ENCODE results near the gene ALDH1A2.

ALDH1A2 gene

GRCh38 chr15:57943171-57943570 lies 122.3 kb downstream of the ALDH1A2 start:
- Mint-ChIP-seq H3K27me3 (peaks cover 14% of the 10 kb centered on the region), H3K4me1 (no peaks in the 10 kb centered on the region), H3K9me3 (no peaks in the 10 kb centered on the region), H3K4me3 (no peak overlapping the region), H3K27ac (no peak overlapping the region), H3K36me3 (no peaks in the 10 kb centered on the region)
- DNase-seq = no peak
- CTCF ChIA-PET = no interaction called here

GRCh38 chr15:57941816-57942215 lies 123.7 kb downstream of the ALDH1A2 start:
- DNase-seq = no peak
- CTCF ChIA-PET = no interaction called here
- no peak overlapping the region for H3K4me3 Mint-ChIP-seq
- no peaks in the 10 kb centered on the region for H3K36me3 Mint-ChIP-seq
- no peak overlapping the region for H3K27ac Mint-ChIP-seq
- peaks cover 21% of the 10 kb centered on the region for H3K27me3 Mint-ChIP-seq
- no peaks in the 10 kb centered on the region for H3K9me3 Mint-ChIP-seq
- H3K4me1 Mint-ChIP-seq = no peaks in the 10 kb centered on the region

GRCh38 chr15:57932348-57932747 lies 133.2 kb downstream of the ALDH1A2 start:
- no peaks in the 10 kb centered on the region for H3K4me1 Mint-ChIP-seq
- CTCF ChIA-PET = no interaction called here
- DNase-seq = no peak
- no peaks in the 10 kb centered on the region for H3K9me3 Mint-ChIP-seq
- H3K27ac Mint-ChIP-seq = no peak overlapping the region
- H3K27me3 Mint-ChIP-seq = peaks cover 28% of the 10 kb centered on the region
- H3K36me3 Mint-ChIP-seq = no peaks in the 10 kb centered on the region
- H3K4me3 Mint-ChIP-seq = no peak overlapping the region

DNA sequence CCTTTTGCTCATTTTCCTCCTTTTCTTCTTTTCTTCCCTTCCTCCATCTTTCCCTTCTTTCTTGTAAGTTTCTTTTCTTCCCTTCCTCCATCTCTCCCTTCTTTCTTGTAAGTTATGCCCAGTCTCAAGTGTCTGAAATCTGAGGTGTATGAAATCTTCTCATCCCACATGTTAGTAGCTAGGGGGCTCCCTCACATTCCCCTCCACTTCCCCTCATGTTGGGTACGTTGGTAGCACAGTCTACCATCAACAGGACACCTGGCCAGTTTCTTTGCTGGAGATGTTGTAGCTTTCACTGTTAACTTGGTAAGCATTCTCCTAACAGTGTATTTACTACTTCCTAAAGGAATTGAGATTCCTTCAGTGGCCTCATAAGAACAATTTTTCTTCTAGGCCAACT lies 133.9 kb downstream of the ALDH1A2 start:
- Mint-ChIP-seq H3K27ac (no peak overlapping the region), H3K36me3 (no peaks in the 10 kb centered on the region), H3K4me1 (no peaks in the 10 kb centered on the region), H3K27me3 (peaks cover 20% of the 10 kb centered on the region), H3K9me3 (no peaks in the 10 kb centered on the region), H3K4me3 (no peak overlapping the region)
- DNase-seq = no peak
- CTCF ChIA-PET = no interaction called here

GRCh38 chr15:57927091-57927631 lies 138.3 kb downstream of the ALDH1A2 start:
- no peak overlapping the region for H3K4me3 Mint-ChIP-seq
- H3K4me1 Mint-ChIP-seq = no peaks in the 10 kb centered on the region
- H3K36me3 Mint-ChIP-seq = no peaks in the 10 kb centered on the region
- no peaks in the 10 kb centered on the region for H3K9me3 Mint-ChIP-seq
- CTCF ChIA-PET = no interaction called here
- no peak for DNase-seq
- no peak overlapping the region for H3K27ac Mint-ChIP-seq
- H3K27me3 Mint-ChIP-seq = peaks cover 20% of the 10 kb centered on the region

- DNase-seq = no peak
- CTCF ChIA-PET = no interaction called here
- Mint-ChIP-seq H3K9me3 (no peaks in the 10 kb centered on the region), H3K27ac (no peak overlapping the region), H3K4me3 (no peak overlapping the region), H3K27me3 (peaks cover 13% of the 10 kb centered on the region), H3K36me3 (no peaks in the 10 kb centered on the region), H3K4me1 (no peaks in the 10 kb centered on the region)
Observed at GRCh38 chr15:57925650-57926049, 139.9 kb downstream of the ALDH1A2 start.

DNA sequence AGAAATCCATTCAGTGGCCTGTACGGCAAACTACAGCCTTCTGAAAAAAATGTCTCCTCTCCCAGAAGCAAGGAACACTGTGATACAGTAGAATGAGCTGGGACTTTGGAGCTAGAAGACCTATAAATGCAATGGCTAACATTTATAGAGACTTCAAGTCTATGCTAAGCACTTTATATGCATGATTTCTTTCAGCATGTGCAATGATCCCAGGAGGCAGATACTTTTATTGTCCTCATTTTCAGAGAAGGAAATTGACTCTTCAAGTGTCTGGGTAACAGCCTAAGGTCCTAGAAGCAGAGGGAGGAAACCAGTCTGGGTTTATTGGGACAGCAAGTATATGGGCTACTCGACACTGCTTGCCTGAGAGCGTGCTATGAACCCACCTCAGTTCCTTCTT lies 140.9 kb downstream of the ALDH1A2 start:
- Mint-ChIP-seq H3K4me3 (no peak overlapping the region), H3K4me1 (no peaks in the 10 kb centered on the region), H3K36me3 (no peaks in the 10 kb centered on the region), H3K27me3 (peaks cover 10% of the 10 kb centered on the region), H3K27ac (no peak overlapping the region), H3K9me3 (no peaks in the 10 kb centered on the region)
- CTCF ChIA-PET = no interaction called here
- DNase-seq = no peak

GRCh38 chr15:57923750-57924149 lies 141.8 kb downstream of the ALDH1A2 start:
- CTCF ChIA-PET = no interaction called here
- Mint-ChIP-seq H3K27ac (no peak overlapping the region), H3K4me3 (no peak overlapping the region), H3K9me3 (no peaks in the 10 kb centered on the region), H3K4me1 (no peaks in the 10 kb centered on the region), H3K27me3 (peaks cover 10% of the 10 kb centered on the region), H3K36me3 (no peaks in the 10 kb centered on the region)
- DNase-seq = no peak

DNA sequence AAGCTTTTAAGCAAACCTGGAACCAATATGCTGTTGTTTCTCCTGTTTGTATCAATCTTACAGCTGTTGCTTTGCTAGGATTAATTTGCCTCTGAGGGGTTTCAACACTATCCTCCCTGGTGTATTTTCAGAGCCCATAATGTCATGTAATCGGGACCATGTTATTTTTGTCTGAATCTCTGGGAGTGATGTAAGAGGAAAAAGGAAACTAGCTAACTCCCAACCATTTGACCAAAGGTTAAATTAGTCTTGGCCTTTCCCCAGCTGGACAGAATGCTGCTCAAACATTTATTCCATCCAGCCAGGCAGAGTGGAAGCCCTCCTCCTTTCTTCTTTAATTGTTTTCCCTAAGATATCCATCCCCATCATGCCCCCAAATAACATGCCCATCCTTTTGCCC lies 142.2 kb downstream of the ALDH1A2 start:
- H3K4me1 Mint-ChIP-seq = no peaks in the 10 kb centered on the region
- no peak overlapping the region for H3K4me3 Mint-ChIP-seq
- H3K36me3 Mint-ChIP-seq = no peaks in the 10 kb centered on the region
- no peaks in the 10 kb centered on the region for H3K9me3 Mint-ChIP-seq
- CTCF ChIA-PET = interaction anchor here (0.7 kb wide), 1 partner anchor 147 kb away, joined by 3 read pairs; no protein-coding TSS in a partner anchor
- no peak for DNase-seq
- no peak overlapping the region for H3K27ac Mint-ChIP-seq
- H3K27me3 Mint-ChIP-seq = peaks cover 10% of the 10 kb centered on the region

GRCh38 chr15:57922776-57923175 lies 142.7 kb downstream of the ALDH1A2 start:
- H3K4me1 Mint-ChIP-seq = no peaks in the 10 kb centered on the region
- no peaks in the 10 kb centered on the region for H3K36me3 Mint-ChIP-seq
- peaks cover 10% of the 10 kb centered on the region for H3K27me3 Mint-ChIP-seq
- H3K27ac Mint-ChIP-seq = no peak overlapping the region
- no peak overlapping the region for H3K4me3 Mint-ChIP-seq
- H3K9me3 Mint-ChIP-seq = no peaks in the 10 kb centered on the region
- CTCF ChIA-PET = interaction anchor here (0.7 kb wide), 1 partner anchor 148 kb away, joined by 3 read pairs; no protein-coding TSS in a partner anchor
- DNase-seq = no peak

- CTCF ChIA-PET = no interaction called here
- Mint-ChIP-seq H3K4me1 (no peaks in the 10 kb centered on the region), H3K36me3 (no peaks in the 10 kb centered on the region), H3K9me3 (no peaks in the 10 kb centered on the region), H3K4me3 (no peak overlapping the region), H3K27ac (no peak overlapping the region), H3K27me3 (peaks cover 10% of the 10 kb centered on the region)
- no peak for DNase-seq
Observed at GRCh38 chr15:57921371-57921770, 144.1 kb downstream of the ALDH1A2 start.

DNA sequence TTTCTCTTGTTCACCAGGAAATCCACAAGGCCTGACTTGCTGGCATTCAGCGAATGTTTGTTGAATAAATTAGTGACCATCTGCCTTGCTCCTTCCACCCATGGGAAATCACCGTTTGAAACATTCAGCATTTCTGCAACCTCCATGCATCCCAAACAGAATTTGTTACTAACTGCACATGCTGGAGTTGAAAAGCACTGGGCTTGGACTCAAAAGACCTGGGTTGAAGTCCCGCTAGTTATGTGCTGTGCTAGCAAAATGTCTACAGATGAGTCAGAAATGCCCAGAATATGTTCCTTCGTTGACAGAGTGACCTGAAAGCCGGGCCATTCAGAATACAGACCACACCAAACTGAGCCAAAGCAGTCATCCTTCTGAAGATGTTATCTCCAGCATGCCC lies 144.6 kb downstream of the ALDH1A2 start:
- Mint-ChIP-seq H3K36me3 (no peaks in the 10 kb centered on the region), H3K27me3 (peaks cover 10% of the 10 kb centered on the region), H3K4me3 (no peak overlapping the region), H3K4me1 (no peaks in the 10 kb centered on the region), H3K9me3 (no peaks in the 10 kb centered on the region), H3K27ac (no peak overlapping the region)
- CTCF ChIA-PET = no interaction called here
- DNase-seq = no peak

GRCh38 chr15:57919754-57920153 lies 145.8 kb downstream of the ALDH1A2 start:
- Mint-ChIP-seq H3K9me3 (no peaks in the 10 kb centered on the region), H3K4me3 (no peak overlapping the region)

DNA sequence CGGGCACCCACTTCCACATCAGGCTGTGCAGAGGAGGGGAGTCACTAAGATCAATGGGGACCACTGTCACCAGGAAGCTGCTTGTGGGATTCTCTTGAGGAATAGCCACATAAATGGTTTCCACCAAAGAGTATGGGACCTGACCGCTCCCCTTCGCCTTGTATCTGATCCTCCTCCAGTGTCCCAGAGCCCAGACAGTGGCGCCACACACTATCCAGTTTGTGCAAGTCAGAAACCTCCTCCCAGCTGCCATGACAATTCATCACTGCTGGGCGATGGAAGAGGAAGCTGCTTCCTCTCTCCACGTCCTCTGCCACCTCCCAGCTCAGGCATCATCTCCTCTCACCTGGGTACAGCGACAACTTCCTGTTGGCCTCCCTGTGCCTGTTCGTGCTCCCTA lies 147.5 kb downstream of the ALDH1A2 start:
- H3K36me3 Mint-ChIP-seq = no peaks in the 10 kb centered on the region
- no peak for DNase-seq
- H3K4me1 Mint-ChIP-seq = no peaks in the 10 kb centered on the region
- H3K27me3 Mint-ChIP-seq = peaks cover 11% of the 10 kb centered on the region
- no peaks in the 10 kb centered on the region for H3K9me3 Mint-ChIP-seq
- CTCF ChIA-PET = no interaction called here
- H3K27ac Mint-ChIP-seq = no peak overlapping the region
- H3K4me3 Mint-ChIP-seq = no peak overlapping the region

More at GRCh38 chr15:57919754-57920153, 145.8 kb downstream of the ALDH1A2 start:
- DNase-seq = no peak
- CTCF ChIA-PET = no interaction called here
- H3K4me1 Mint-ChIP-seq = no peaks in the 10 kb centered on the region
- no peak overlapping the region for H3K27ac Mint-ChIP-seq
- H3K36me3 Mint-ChIP-seq = no peaks in the 10 kb centered on the region
- H3K27me3 Mint-ChIP-seq = peaks cover 4% of the 10 kb centered on the region

DNA sequence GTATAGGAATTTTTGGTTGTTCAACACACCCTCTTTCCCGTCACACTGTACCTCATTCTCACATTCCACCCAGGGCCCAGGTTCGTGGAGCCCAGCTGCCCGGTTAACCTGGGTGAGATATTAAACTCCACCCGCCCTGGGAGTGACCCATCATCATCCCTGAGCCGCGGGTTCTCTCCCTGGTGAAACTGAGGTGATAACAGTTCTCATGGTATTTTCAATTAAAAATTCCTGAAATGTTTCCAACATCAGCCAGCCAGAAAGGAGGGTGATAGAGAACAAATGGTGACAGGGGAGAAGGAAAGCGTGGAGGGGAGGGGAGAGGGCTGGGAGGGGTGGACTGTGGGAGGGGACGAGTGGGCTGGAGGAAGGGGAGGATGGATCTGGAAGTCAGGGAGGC lies 148.8 kb downstream of the ALDH1A2 start:
- no peaks in the 10 kb centered on the region for H3K9me3 Mint-ChIP-seq
- H3K4me1 Mint-ChIP-seq = no peaks in the 10 kb centered on the region
- no peak overlapping the region for H3K4me3 Mint-ChIP-seq
- DNase-seq = no peak
- CTCF ChIA-PET = no interaction called here
- no peaks in the 10 kb centered on the region for H3K36me3 Mint-ChIP-seq
- no peak overlapping the region for H3K27ac Mint-ChIP-seq
- peaks cover 10% of the 10 kb centered on the region for H3K27me3 Mint-ChIP-seq

All from activated naive CD4-positive, alpha-beta T cell treated with anti-CD3 and anti-CD28 coated beads, Interleukin-2, amount 10 ng/mL, durations not matched to agents 7 days and 5 days (primary cell).